Naive B cell (primary cell): ENCODE results near the gene LINGO3. TPM values are rescaled to one million over a fixed set of nuclear protein-coding genes. Genes with fewer than 3 reads are reported as not detected.

ENCODE experiments used
- ATAC-seq, 2 donors: fragments of 150-1000 bp; cut with Tn5 transposase; 2 replicates each; pipeline ENCODE4 v1.10.0; 2021; ENCODE audit warnings: low read depth in 2 of 2, mild to moderate bottlenecking in 2 of 2, moderate library complexity in 2 of 2
- DNase-seq: peaks from one replicate; pipeline ENCODE4 v3.0.0; 2022
- H3K27ac Mint-ChIP-seq, 6 donors: one replicate each; pipeline ENCODE4 v1.8.0; 2020 to 2022; ENCODE audit warnings: mild to moderate bottlenecking in 6 of 6, mixed read lengths in 6 of 6, moderate library complexity in 5 of 6, inconsistent platforms in 2 of 6
- H3K27me3 Mint-ChIP-seq, 3 donors: one replicate each; pipeline ENCODE4 v1.8.0; 2021 to 2022; ENCODE audit warnings: mixed read lengths in 3 of 3, mild to moderate bottlenecking in 1 of 3
- H3K36me3 Mint-ChIP-seq, 2 donors: one replicate each; pipeline ENCODE4 v1.8.0; 2020 to 2022; ENCODE audit warnings: mixed read lengths in 2 of 2, inconsistent platforms in 1 of 2, mild to moderate bottlenecking in 1 of 2
- H3K4me1 Mint-ChIP-seq, 3 donors: one replicate each; pipeline ENCODE4 v1.8.0; 2020 to 2022; ENCODE audit warnings: mixed read lengths in 3 of 3, inconsistent platforms in 1 of 3, mild to moderate bottlenecking in 1 of 3, moderate library complexity in 1 of 3
- H3K4me3 Mint-ChIP-seq, 8 donors: one replicate each; pipeline ENCODE4 v1.8.0; 2020 to 2022; ENCODE audit warnings: mild to moderate bottlenecking in 8 of 8, mixed read lengths in 8 of 8, moderate library complexity in 8 of 8, inconsistent platforms in 2 of 8
- H3K9me3 Mint-ChIP-seq, 7 donors: one replicate each; pipeline ENCODE4 v1.8.0; 2020 to 2022; ENCODE audit warnings: mixed read lengths in 7 of 7, mild to moderate bottlenecking in 5 of 7, inconsistent platforms in 2 of 7, moderate library complexity in 1 of 7
- polyA plus RNA-seq, 6 donors: library from polyadenylated mRNA; unstranded; fragments of 300-500 nt; fragmentation: Illumina TruSeq; gene quantifications; one replicate each; pipeline ENCODE4 v1.2.3, GENCODE V29; 2021; ENCODE audit warnings: low read depth in 6 of 6

Gene LINGO3
- polyA plus RNA-seq, 6 donors from 2014 or later, result 6.4 to 45.0 (median 15.4) TPM

GRCh38 chr19:2275588-2276428 lies 32.1 kb downstream of the LINGO3 start:
- Mint-ChIP-seq H3K9me3 (no peaks in the 10 kb centered on the region), H3K36me3 (peaks cover 0 to 17% of the 10 kb centered on the region in 2 donors), H3K4me1 (peaks cover 30 to 44% (median 39%) of the 10 kb centered on the region in 3 donors), H3K27me3 (no peaks in the 10 kb centered on the region), H3K4me3 (no peak overlapping the region), H3K27ac (peak overlapping the region in 2 of 6 donors; percentile 24 to 97)
- DNase-seq (no peak), ATAC-seq (no peak)

GRCh38 chr19:2274931-2275535 lies 32.9 kb downstream of the LINGO3 start:
- peaks cover 0 to 17% of the 10 kb centered on the region in 2 donors for H3K36me3 Mint-ChIP-seq
- no peaks in the 10 kb centered on the region for H3K9me3 Mint-ChIP-seq
- no peak for ATAC-seq
- peak overlapping the region in 7 of 8 donors; percentile 19 to 82 (median 66) for H3K4me3 Mint-ChIP-seq
- H3K27me3 Mint-ChIP-seq, result no peaks in the 10 kb centered on the region
- H3K4me1 Mint-ChIP-seq, result peaks cover 32 to 41% (median 39%) of the 10 kb centered on the region in 3 donors
- peak overlapping the region; percentile 38 to 97 (median 93) for H3K27ac Mint-ChIP-seq
- DNase-seq, result no peak

GRCh38 chr19:2274185-2274711 lies 33.7 kb downstream of the LINGO3 start:
- Mint-ChIP-seq H3K27ac (peak overlapping the region; percentile 87 to 98 (median 97)), H3K9me3 (no peaks in the 10 kb centered on the region), H3K4me1 (peaks cover 32 to 41% (median 39%) of the 10 kb centered on the region in 3 donors), H3K27me3 (no peaks in the 10 kb centered on the region), H3K36me3 (peaks cover 0 to 17% of the 10 kb centered on the region in 2 donors), H3K4me3 (peak overlapping the region in 7 of 8 donors; percentile 64 to 90 (median 82))
- DNase-seq, result no peak
- no peak for ATAC-seq

- DNase-seq (peak; percentile 79), ATAC-seq (peak; percentile 31 to 36)
- H3K27ac Mint-ChIP-seq, result peak overlapping the region; percentile 87 to 98 (median 97)
- H3K4me1 Mint-ChIP-seq, result peaks cover 32 to 38% (median 33%) of the 10 kb centered on the region in 3 donors
- H3K4me3 Mint-ChIP-seq, result peak overlapping the region; percentile 64 to 90 (median 80)
- no peaks in the 10 kb centered on the region for H3K27me3 Mint-ChIP-seq
- peaks cover 0 to 17% of the 10 kb centered on the region in 2 donors for H3K36me3 Mint-ChIP-seq
- H3K9me3 Mint-ChIP-seq, result no peaks in the 10 kb centered on the region
Measured at GRCh38 chr19:2273356-2274184, 34.4 kb downstream of the LINGO3 start.

- H3K36me3 Mint-ChIP-seq, result peaks cover 0 to 17% of the 10 kb centered on the region in 2 donors
- no peaks in the 10 kb centered on the region for H3K27me3 Mint-ChIP-seq
- H3K4me1 Mint-ChIP-seq, result peaks cover 36 to 44% (median 43%) of the 10 kb centered on the region in 3 donors
- H3K27ac Mint-ChIP-seq, result peak overlapping the region; percentile 90 to 97 (median 96)
- H3K9me3 Mint-ChIP-seq, result no peaks in the 10 kb centered on the region
- ATAC-seq, result no peak
- no peak for DNase-seq
- peak overlapping the region; percentile 86 to 95 (median 92) for H3K4me3 Mint-ChIP-seq
Measured at GRCh38 chr19:2271234-2272103, 36.5 kb downstream of the LINGO3 start.

- H3K27me3 Mint-ChIP-seq, result no peaks in the 10 kb centered on the region
- peak overlapping the region; percentile 87 to 98 (median 94) for H3K4me3 Mint-ChIP-seq
- H3K36me3 Mint-ChIP-seq, result peaks cover 0 to 17% of the 10 kb centered on the region in 2 donors
- H3K4me1 Mint-ChIP-seq, result peaks cover 41 to 52% (median 52%) of the 10 kb centered on the region in 3 donors
- ATAC-seq (peak; percentile 56 to 57), DNase-seq (peak; percentile 90)
- no peaks in the 10 kb centered on the region for H3K9me3 Mint-ChIP-seq
- H3K27ac Mint-ChIP-seq, result peak overlapping the region; percentile 76 to 100 (median 89)
Measured at GRCh38 chr19:2270423-2271233, 37.3 kb downstream of the LINGO3 start.

GRCh38 chr19:2270157-2270422 lies 37.9 kb downstream of the LINGO3 start:
- Mint-ChIP-seq H3K27me3 (no peaks in the 10 kb centered on the region), H3K4me3 (peak overlapping the region; percentile 87 to 98 (median 94)), H3K27ac (peak overlapping the region; percentile 74 to 100 (median 91)), H3K4me1 (peaks cover 39 to 53% (median 50%) of the 10 kb centered on the region in 3 donors), H3K36me3 (peaks cover 0 to 17% of the 10 kb centered on the region in 2 donors), H3K9me3 (no peaks in the 10 kb centered on the region)
- ATAC-seq (no peak), DNase-seq (no peak)

- H3K36me3 Mint-ChIP-seq, result peaks cover 0 to 17% of the 10 kb centered on the region in 2 donors
- ATAC-seq (peak; percentile 63 to 69), DNase-seq (peak; percentile 99)
- H3K4me1 Mint-ChIP-seq, result peaks cover 36 to 52% (median 46%) of the 10 kb centered on the region in 3 donors
- H3K27ac Mint-ChIP-seq, result peak overlapping the region; percentile 94 to 100 (median 96)
- H3K9me3 Mint-ChIP-seq, result no peaks in the 10 kb centered on the region
- H3K27me3 Mint-ChIP-seq, result no peaks in the 10 kb centered on the region
- peak overlapping the region; percentile 87 to 98 (median 94) for H3K4me3 Mint-ChIP-seq
Measured at GRCh38 chr19:2269244-2270156, 38.5 kb downstream of the LINGO3 start.

GRCh38 chr19:2268861-2269243 lies 39.1 kb downstream of the LINGO3 start:
- peaks cover 0 to 12% of the 10 kb centered on the region in 2 donors for H3K36me3 Mint-ChIP-seq

GRCh38 chr19:2268480-2268830 lies 39.5 kb downstream of the LINGO3 start:
- no peak for ATAC-seq
- no peak for DNase-seq
- Mint-ChIP-seq H3K4me3 (peak overlapping the region; percentile 87 to 98 (median 94)), H3K27me3 (no peaks in the 10 kb centered on the region), H3K4me1 (peaks cover 26 to 54% (median 45%) of the 10 kb centered on the region in 3 donors), H3K27ac (peak overlapping the region in 4 of 6 donors; percentile 8 to 97 (median 68)), H3K9me3 (no peaks in the 10 kb centered on the region), H3K36me3 (peaks cover 0 to 8% of the 10 kb centered on the region in 2 donors)

More at GRCh38 chr19:2268861-2269243, 39.1 kb downstream of the LINGO3 start:
- Mint-ChIP-seq H3K4me3 (peak overlapping the region; percentile 87 to 98 (median 94)), H3K9me3 (no peaks in the 10 kb centered on the region), H3K27ac (peak overlapping the region in 5 of 6 donors; percentile 21 to 97 (median 94)), H3K27me3 (no peaks in the 10 kb centered on the region), H3K4me1 (peaks cover 30 to 52% (median 46%) of the 10 kb centered on the region in 3 donors)
- ATAC-seq (no peak), DNase-seq (no peak)
